ENCODE measurements around the gene BIRC5. TPM values are rescaled to one million over a fixed set of nuclear protein-coding genes. Genes with fewer than 3 reads are reported as not detected.

BIRC5 gene
- polyA plus RNA-seq, 1 experiment = 15.3 TPM

GRCh38 chr17:78176548-78177025 is 37.5 kb upstream of the BIRC5 start:
- Histone ChIP-seq H3K27me3 (ENCODE audit: control insufficient read depth, insufficient read depth, low read length) (no peaks in the 10 kb centered on the region), H3K4me3 (ENCODE audit: low read depth, low read length) (no peak overlapping the region), H3K9me3 (ENCODE audit: control insufficient read depth, insufficient read depth, low read length) (peaks cover 3% of the 10 kb centered on the region; the same call in 1 of the 2 replicates), H3K27ac (ENCODE audit: low read depth, low read length) (no peak overlapping the region)
- CTCF ChIA-PET = interaction anchor here (0.6 to 1.8 kb wide), 10 partner anchors 10 to 1596 kb away, joined by 3 to 31 read pairs (median 4); partner anchors contain the start of genes AFMID and TK1
- TF ChIP-seq, protein P1, sequence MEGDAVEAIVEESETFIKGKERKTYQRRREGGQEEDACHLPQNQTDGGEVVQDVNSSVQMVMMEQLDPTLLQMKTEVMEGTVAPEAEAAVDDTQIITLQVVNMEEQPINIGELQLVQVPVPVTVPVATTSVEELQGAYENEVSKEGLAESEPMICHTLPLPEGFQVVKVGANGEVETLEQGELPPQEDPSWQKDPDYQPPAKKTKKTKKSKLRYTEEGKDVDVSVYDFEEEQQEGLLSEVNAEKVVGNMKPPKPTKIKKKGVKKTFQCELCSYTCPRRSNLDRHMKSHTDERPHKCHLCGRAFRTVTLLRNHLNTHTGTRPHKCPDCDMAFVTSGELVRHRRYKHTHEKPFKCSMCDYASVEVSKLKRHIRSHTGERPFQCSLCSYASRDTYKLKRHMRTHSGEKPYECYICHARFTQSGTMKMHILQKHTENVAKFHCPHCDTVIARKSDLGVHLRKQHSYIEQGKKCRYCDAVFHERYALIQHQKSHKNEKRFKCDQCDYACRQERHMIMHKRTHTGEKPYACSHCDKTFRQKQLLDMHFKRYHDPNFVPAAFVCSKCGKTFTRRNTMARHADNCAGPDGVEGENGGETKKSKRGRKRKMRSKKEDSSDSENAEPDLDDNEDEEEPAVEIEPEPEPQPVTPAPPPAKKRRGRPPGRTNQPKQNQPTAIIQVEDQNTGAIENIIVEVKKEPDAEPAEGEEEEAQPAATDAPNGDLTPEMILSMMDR (IDR thresholded peaks at IDR 0.05; ENCODE audit: low read depth, low read length) = peak; percentile 95
- POLR2A ChIA-PET = no interaction called here
- DNase-seq (ENCODE audit: low read depth, low spot score) = no peak

DNA sequence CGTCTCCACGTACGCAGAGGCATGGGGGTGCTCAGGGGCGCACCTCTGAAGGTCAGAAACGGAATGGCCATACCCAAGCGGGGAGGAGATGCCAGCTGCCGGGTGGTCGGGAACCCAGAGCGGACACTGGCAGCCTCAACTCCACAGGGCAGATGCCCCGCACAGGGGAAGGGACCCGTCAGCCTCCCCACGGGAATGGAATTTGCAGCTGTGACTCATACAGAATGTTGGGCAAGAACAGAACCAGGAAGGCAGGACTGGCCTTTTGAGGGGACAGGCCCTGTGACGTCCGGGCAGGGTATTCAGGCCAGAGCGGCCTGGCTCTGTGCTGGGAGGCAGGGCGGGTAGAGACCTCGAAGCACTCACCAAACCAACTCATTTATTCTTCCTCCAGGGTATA is 34.7 kb upstream of the BIRC5 start:
- Histone ChIP-seq H3K27me3 (ENCODE audit: control insufficient read depth, insufficient read depth, low read length) (no peaks in the 10 kb centered on the region), H3K4me3 (ENCODE audit: low read depth, low read length) (no peak overlapping the region), H3K9me3 (ENCODE audit: control insufficient read depth, insufficient read depth, low read length) (peaks cover 3% of the 10 kb centered on the region; the same call in 1 of the 2 replicates), H3K27ac (ENCODE audit: low read depth, low read length) (peak overlapping the region; percentile 61)
- CTCF ChIA-PET = interaction anchor here (0.9 kb wide), 1 partner anchor 8 kb away, joined by 3 read pairs; the partner anchor contains the start of gene AFMID
- DNase-seq (ENCODE audit: low read depth, low spot score) = peak; percentile 23
- POLR2A ChIA-PET = no interaction called here
- TF ChIP-seq, protein P1 (IDR thresholded peaks at IDR 0.05; ENCODE audit: low read depth, low read length) = no peak

GRCh38 chr17:78180083-78180482 is 34.0 kb upstream of the BIRC5 start:
- TF ChIP-seq, protein P1 (IDR thresholded peaks at IDR 0.05; ENCODE audit: low read depth, low read length) = no peak
- H3K9me3 ChIP-seq (ENCODE audit: control insufficient read depth, insufficient read depth, low read length) = peaks cover 3% of the 10 kb centered on the region; the same call in 1 of the 2 replicates
- H3K27ac ChIP-seq (ENCODE audit: low read depth, low read length) = peak overlapping the region; percentile 61
- H3K27me3 ChIP-seq (ENCODE audit: control insufficient read depth, insufficient read depth, low read length) = no peaks in the 10 kb centered on the region
- no peak for DNase-seq (ENCODE audit: low read depth, low spot score)
- POLR2A ChIA-PET = no interaction called here
- peak overlapping the region; percentile 22 for H3K4me3 ChIP-seq (ENCODE audit: low read depth, low read length)
- CTCF ChIA-PET = interaction anchor here (0.5 kb wide), 1 partner anchor 11 kb away, joined by 3 read pairs; no protein-coding TSS in a partner anchor

GRCh38 chr17:78180508-78180907 is 33.5 kb upstream of the BIRC5 start:
- TF ChIP-seq, protein P1 (IDR thresholded peaks at IDR 0.05; ENCODE audit: low read depth, low read length) = no peak
- Histone ChIP-seq H3K4me3 (ENCODE audit: low read depth, low read length) (no peak overlapping the region), H3K27ac (ENCODE audit: low read depth, low read length) (no peak overlapping the region), H3K9me3 (ENCODE audit: control insufficient read depth, insufficient read depth, low read length) (peaks cover 3% of the 10 kb centered on the region; the same call in 1 of the 2 replicates), H3K27me3 (ENCODE audit: control insufficient read depth, insufficient read depth, low read length) (no peaks in the 10 kb centered on the region)
- ChIA-PET CTCF (interaction anchor here (0.5 kb wide), 1 partner anchor 11 kb away, joined by 3 read pairs; no protein-coding TSS in a partner anchor), POLR2A (no interaction called here)
- no peak for DNase-seq (ENCODE audit: low read depth, low spot score)

GRCh38 chr17:78182504-78182903 is 31.5 kb upstream of the BIRC5 start:
- no peak for DNase-seq (ENCODE audit: low read depth, low spot score)
- TF ChIP-seq, protein P1 (IDR thresholded peaks at IDR 0.05; ENCODE audit: low read depth, low read length) = no peak
- Histone ChIP-seq H3K27me3 (ENCODE audit: control insufficient read depth, insufficient read depth, low read length) (no peaks in the 10 kb centered on the region), H3K9me3 (ENCODE audit: control insufficient read depth, insufficient read depth, low read length) (peaks cover 3% of the 10 kb centered on the region; the same call in 1 of the 2 replicates), H3K4me3 (ENCODE audit: low read depth, low read length) (no peak overlapping the region), H3K27ac (ENCODE audit: low read depth, low read length) (no peak overlapping the region)
- ChIA-PET POLR2A (interaction anchor here (0.7 kb wide), 1 partner anchor 44 kb away, joined by 7 read pairs; no protein-coding TSS in a partner anchor), CTCF (no interaction called here)
